DND-41 (cell line): ENCODE data around the gene ZSWIM8.

Source experiments
- CTCF ChIP-seq: IDR thresholded peaks from 2 replicates; pipeline ENCODE4 v1.5.1; 2012; ENCODE audit warnings: borderline replicate concordance, low read length, moderate library complexity, mild to moderate bottlenecking; ENCODE audit not compliant: poor library complexity, severe bottlenecking; ENCODE audit errors: extremely low read depth
- EZH2 ChIP-seq: IDR thresholded peaks from 3 replicates; pipeline ENCODE4 v1.6.1; 2012; ENCODE audit warnings: borderline replicate concordance, low read depth, mild to moderate bottlenecking, moderate library complexity, low read length, inconsistent platforms; ENCODE audit not compliant: severe bottlenecking

GRCh38 chr10:73756183-73756582 lies 29.2 kb upstream of the ZSWIM8 start:
- TF ChIP-seq CTCF (no peak), EZH2 (no peak)
